ENCODE measurements around the gene MATN3. TPM values are rescaled to one million over a fixed set of nuclear protein-coding genes. Genes with fewer than 3 reads are reported as not detected.

MATN3 gene
- total and polyA plus RNA-seq, 2 of the 13 experiments (the other 11 are each of a cell fraction or from before 2014, with no cell fraction given): 36.1 to 208 TPM

GRCh38 chr2:20051532-20052228 is 39.2 kb upstream of the MATN3 start, which contains the start of gene LAPTM4A (continued):
- TF ChIP-seq ZNF589 (CRISPR knock-in tag; conservative IDR thresholded peaks at IDR 0.05): no peak
- TF ChIP-seq ZNF784 (CRISPR knock-in tag; IDR thresholded peaks at IDR 0.05; ENCODE audit: borderline replicate concordance): peak; percentile 89; the same call in 1 of the 2 replicates
- peak; percentile 99 for TF ChIP-seq ASH2L (IDR thresholded peaks at IDR 0.05; ENCODE audit: insufficient read length, low read depth, low read length)
- peak; percentile 88; the same call in 1 of the 2 replicates for TF ChIP-seq MYC (CRISPR knock-in tag; IDR thresholded peaks at IDR 0.05; ENCODE audit: borderline replicate concordance)
- TF ChIP-seq ZC3H13 (CRISPR knock-in tag; IDR thresholded peaks at IDR 0.05): peak; percentile 74; the same call in 1 of the 2 replicates
- peak; percentile 85; the same call in 1 of the 2 replicates for TF ChIP-seq ZFP1 (CRISPR knock-in tag; IDR thresholded peaks at IDR 0.05)
- peak; percentile 68; the same call in 1 of the 2 replicates for TF ChIP-seq ZC3H4 (CRISPR knock-in tag; IDR thresholded peaks at IDR 0.05; ENCODE audit: borderline replicate concordance)
- TF ChIP-seq ZBTB7A (CRISPR knock-in tag; IDR thresholded peaks at IDR 0.05): peak; percentile 57; the same call in 1 of the 2 replicates
- TF ChIP-seq HOMEZ (CRISPR knock-in tag; IDR thresholded peaks at IDR 0.05; ENCODE audit: low read depth): peak; percentile 39; the same call in 1 of the 2 replicates
- peak; percentile 52; the same call in 1 of the 2 replicates for TF ChIP-seq ZFYVE20 (CRISPR knock-in tag; IDR thresholded peaks at IDR 0.05; ENCODE audit: borderline replicate concordance, low read depth)
- peak; percentile 60; the same call in 1 of the 2 replicates for TF ChIP-seq GMEB2 (CRISPR knock-in tag; IDR thresholded peaks at IDR 0.05; ENCODE audit: low read depth)
- TF ChIP-seq ZBTB20 (CRISPR knock-in tag; IDR thresholded peaks at IDR 0.05; ENCODE audit: borderline replicate concordance, low read depth): peak; percentile 68; the same call in 1 of the 2 replicates
- TF ChIP-seq ZNF33A (CRISPR knock-in tag; IDR thresholded peaks at IDR 0.05; ENCODE audit: borderline replicate concordance): peak; percentile 56; the same call in 1 of the 2 replicates
- TF ChIP-seq ZNF556 (CRISPR knock-in tag; IDR thresholded peaks at IDR 0.05; ENCODE audit: borderline replicate concordance): peak; percentile 77; the same call in 1 of the 2 replicates
- peak; percentile 59; the same call in 1 of the 2 replicates for TF ChIP-seq ZNF777 (CRISPR knock-in tag; IDR thresholded peaks at IDR 0.05)
- no peak for TF ChIP-seq MBNL3 (CRISPR knock-in tag; conservative IDR thresholded peaks at IDR 0.05)
- TF ChIP-seq NCOA1 (CRISPR knock-in tag; IDR thresholded peaks at IDR 0.05): peak; percentile 89; the same call in 1 of the 2 replicates
- TF ChIP-seq ZNF281 (CRISPR knock-in tag; IDR thresholded peaks at IDR 0.05; ENCODE audit: borderline replicate concordance): 0 out of 2 replicates have a peak, but pooled peaks have one; percentile 66
- TF ChIP-seq EEA1 (CRISPR knock-in tag; IDR thresholded peaks at IDR 0.05; ENCODE audit: borderline replicate concordance): peak; percentile 78
- TF ChIP-seq YEATS2 (CRISPR knock-in tag; IDR thresholded peaks at IDR 0.05; ENCODE audit: borderline replicate concordance): peak; percentile 90
- no peak for TF ChIP-seq MED13 (CRISPR knock-in tag; IDR thresholded peaks at IDR 0.05)
- TF ChIP-seq FOSL1 (CRISPR knock-in tag; IDR thresholded peaks at IDR 0.05; ENCODE audit: borderline replicate concordance): no peak

Data from HepG2 (cell line).